Upper lobe of left lung (tissue), 6 donors: ENCODE data around the gene PPM1F. TPM values are rescaled to one million over a fixed set of nuclear protein-coding genes. Genes with fewer than 3 reads are reported as not detected.
A peak's percentile ranks its signal among the peaks of the same experiment; 100 is the strongest.

Experiments
- ATAC-seq, 2 donors: fragments of 200-7000 bp; cut with Tn5 transposase; one replicate each; pipeline ENCODE4 v1.9.1; 2022; ENCODE audit warnings: mild to moderate bottlenecking in 2 of 2, moderate library complexity in 2 of 2; ENCODE audit not compliant: low FRiP score in 2 of 2
- DNase-seq, 2 donors: peaks; one replicate each; pipeline ENCODE4 v3.0.0-alpha.2; 2019 to 2020
- H3K27ac ChIP-seq, 4 donors: fragments of 200-600 bp; sonication (generic); one replicate each; pipeline ENCODE4 v1.5.1; 2016 to 2019
- H3K27me3 ChIP-seq, 4 donors: fragments of 200-600 bp; sonication (generic); one replicate each; pipeline ENCODE4 v1.5.1; 2017 to 2019
- H3K36me3 ChIP-seq, 4 donors: fragments of 200-600 bp; sonication (generic); one replicate each; pipeline ENCODE4 v1.5.1; 2016 to 2019
- H3K4me1 ChIP-seq, 4 donors: fragments of 200-600 bp; sonication (generic); one replicate each; pipeline ENCODE4 v1.5.1; 2018 to 2019
- H3K4me3 ChIP-seq, 4 donors: fragments of 200-600 bp; sonication (generic); one replicate each; pipeline ENCODE4 v1.5.1; 2017 to 2019; ENCODE audit warnings: mild to moderate bottlenecking in 2 of 4, moderate library complexity in 1 of 4
- H3K9me3 ChIP-seq, 4 donors: fragments of 200-600 bp; sonication (generic); one replicate each; pipeline ENCODE4 v1.5.1; 2018 to 2019
- CTCF ChIP-seq, 6 experiments: fragments of 450-650 bp in 4 of 6; fragments of 200-600 bp in 2 of 6; sonication (generic) in 2 of 6; IDR thresholded peaks; one replicate each; pipeline ENCODE4 v1.5.1; 2016 to 2019; ENCODE audit warnings: antibody characterized with exemption in 6 of 6
- EP300 ChIP-seq, 4 donors: sonication (generic); formaldehyde crosslinking; IDR thresholded peaks; one replicate each; pipeline ENCODE4 v1.5.1; 2017; ENCODE audit warnings: antibody characterized with exemption in 4 of 4, control low read depth in 2 of 4
- POLR2A ChIP-seq, 4 donors: fragments of 450-650 bp; IDR thresholded peaks; one replicate each; pipeline ENCODE4 v1.5.1; 2016 to 2017; ENCODE audit warnings: antibody characterized with exemption in 4 of 4, mild to moderate bottlenecking in 2 of 4
- POLR2AphosphoS5 ChIP-seq, 2 donors: sonication (generic); formaldehyde crosslinking; IDR thresholded peaks; one replicate each; pipeline ENCODE4 v1.5.1; 2017; ENCODE audit warnings: antibody characterized with exemption in 2 of 2
- WGBS, 2 donors: methylation state at CpG; one replicate each; pipeline ENCODE4 v1.1.5; 2017 to 2018; 5-methylcytosine and 5-hydroxymethylcytosine counted together
- total RNA-seq, 6 donors: library from RNA; depleted of rRNA in 4 of 6; stranded (reverse); fragments of >200 nt in 4 of 6; gene quantifications; one replicate each; pipeline versions ENCODE4 v1.1.0 to v1.2.1, GENCODE V29; 2016 to 2021
- donor health status: DM: no; HTN: no; CAD: no; lungs with moderate emphysema.
- donor health status: DM: no; HTN: yes; CAD: no; lungs with severe emphysema.

Gene PPM1F
- total RNA-seq, 6 donors from 2014 or later: 21.0 to 85.3 (median 33.2) TPM

DNA sequence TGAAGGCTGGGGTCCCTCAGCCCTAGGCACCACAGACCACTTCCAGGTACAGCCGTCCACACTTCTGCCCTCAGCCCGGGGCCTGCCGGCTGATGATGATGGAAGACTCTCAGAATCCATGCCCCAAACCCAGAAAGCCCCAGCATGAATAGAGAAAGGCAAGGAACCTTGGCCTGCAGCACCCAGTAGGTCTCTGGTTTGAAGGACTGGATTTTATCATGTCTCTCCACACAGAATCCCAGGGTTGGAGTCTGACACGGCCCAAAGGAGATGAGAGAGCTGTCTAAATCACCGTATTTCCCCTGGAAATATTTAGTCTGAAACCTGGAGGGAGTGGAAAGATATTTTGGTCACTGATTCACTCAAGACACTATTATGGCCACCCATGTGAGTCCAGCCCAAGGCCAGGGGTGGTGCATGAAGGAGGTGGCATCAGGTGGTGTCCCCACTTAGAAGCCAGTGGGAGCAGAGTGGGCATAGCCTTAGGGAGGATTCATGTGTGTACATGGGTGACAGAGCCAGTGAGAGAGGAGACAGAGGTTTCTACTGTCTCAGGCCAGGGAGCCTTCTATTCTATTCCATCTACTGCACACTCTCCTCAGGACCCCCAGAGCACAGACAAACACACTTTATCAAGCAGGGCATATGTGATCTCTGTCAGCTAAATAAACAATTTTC is 15.9 kb upstream of the PPM1F start:
- ATAC-seq: no peak
- no peak overlapping the region for H3K4me3 ChIP-seq
- H3K27me3 ChIP-seq: no peaks in the 10 kb centered on the region
- H3K27ac ChIP-seq: no peak overlapping the region
- no peak for DNase-seq
- H3K9me3 ChIP-seq: no peaks in the 10 kb centered on the region
- WGBS, 2 donors: 93 to 96% methylated on average over 5 of the region's 5 CpGs
- TF ChIP-seq CTCF (IDR thresholded peaks at IDR 0.05): no peak
- TF ChIP-seq POLR2A (IDR thresholded peaks at IDR 0.05): no peak
- TF ChIP-seq POLR2AphosphoS5 (IDR thresholded peaks at IDR 0.05): no peak
- TF ChIP-seq EP300 (IDR thresholded peaks at IDR 0.05): no peak
- H3K4me1 ChIP-seq: no peaks in the 10 kb centered on the region
- peaks cover 35 to 100% (median 92%) of the 10 kb centered on the region in 4 donors for H3K36me3 ChIP-seq

DNA sequence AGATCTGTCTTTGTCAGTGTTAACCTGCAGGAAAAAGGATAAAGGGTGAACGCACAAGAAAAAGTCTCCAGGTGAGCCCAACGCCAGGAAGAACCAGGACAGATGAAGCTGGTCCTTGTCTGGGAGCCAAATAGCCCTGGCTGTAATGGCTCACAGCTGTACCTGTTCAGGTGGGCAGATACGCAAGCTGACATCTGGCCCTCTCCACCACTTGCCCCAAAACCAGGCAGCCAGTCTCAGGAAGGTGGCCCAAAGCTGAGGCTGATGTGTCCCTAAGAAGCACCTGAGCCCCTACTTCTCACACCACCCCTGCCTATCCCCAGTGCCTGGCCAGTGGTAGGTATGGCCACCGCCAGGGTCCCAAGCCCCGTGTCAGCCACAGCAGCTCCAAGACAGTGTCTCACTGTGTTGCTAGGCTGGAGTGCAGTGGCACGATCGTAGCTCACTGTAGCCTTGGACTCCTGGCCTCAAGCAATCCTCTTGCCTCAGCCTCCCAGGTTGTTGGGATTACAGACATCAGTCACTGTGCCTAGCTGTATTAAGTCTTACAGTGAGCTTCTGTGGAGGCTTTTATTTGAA is 15.1 kb upstream of the PPM1F start:
- DNase-seq (peak in 1 of 2 donors; percentile 46), ATAC-seq (no peak)
- Histone ChIP-seq H3K4me3 (no peak overlapping the region), H3K27ac (no peak overlapping the region), H3K27me3 (no peaks in the 10 kb centered on the region), H3K36me3 (peaks cover 35 to 100% (median 92%) of the 10 kb centered on the region in 4 donors), H3K4me1 (no peaks in the 10 kb centered on the region), H3K9me3 (no peaks in the 10 kb centered on the region)
- TF ChIP-seq POLR2AphosphoS5 (IDR thresholded peaks at IDR 0.05) (no peak), CTCF (IDR thresholded peaks at IDR 0.05) (no peak), EP300 (IDR thresholded peaks at IDR 0.05) (no peak), POLR2A (IDR thresholded peaks at IDR 0.05) (no peak)
- 94 to 100% methylated on average over 7 of the region's 7 CpGs for WGBS, 2 donors

DNA sequence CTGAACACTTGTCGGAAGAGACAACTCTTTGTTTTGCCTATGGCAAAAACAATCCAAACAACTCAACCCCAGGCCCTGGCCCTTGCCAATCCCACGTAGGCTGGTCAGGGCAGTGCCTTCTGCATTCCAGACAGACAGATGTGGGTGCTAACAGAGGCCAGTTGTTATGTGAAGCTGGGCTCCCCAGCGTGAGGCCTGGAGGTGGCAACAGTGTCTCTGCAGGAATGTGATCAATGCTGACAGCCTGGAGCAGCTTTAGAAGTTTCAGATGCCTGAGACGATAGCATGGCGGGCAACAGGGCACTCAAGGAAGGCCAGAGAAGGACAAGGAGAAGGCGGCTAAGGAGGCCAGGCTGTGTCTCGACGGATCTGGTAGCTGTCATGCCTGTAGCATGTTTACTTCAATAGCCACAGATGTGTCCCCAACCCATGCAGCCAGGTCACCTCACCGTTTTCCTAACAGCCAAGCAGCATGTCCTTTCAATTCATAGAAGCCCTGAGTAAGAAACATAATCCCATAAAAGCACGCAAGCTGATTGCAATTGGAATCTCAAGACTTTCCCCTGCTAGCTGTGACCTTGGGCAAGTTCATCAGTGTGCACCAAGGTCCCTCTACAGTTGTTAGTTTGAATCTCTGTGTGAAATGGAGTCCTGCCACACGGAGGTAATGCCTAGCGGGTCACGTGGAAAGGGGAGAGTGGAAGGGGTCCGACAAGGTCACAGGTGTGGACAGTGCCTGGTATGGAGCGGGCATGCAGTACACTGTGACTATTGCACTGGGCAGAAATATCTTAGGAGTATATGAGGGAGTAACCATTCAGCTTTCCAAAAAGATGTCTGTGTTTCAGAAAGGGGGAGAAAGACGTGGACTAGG is 14.2 kb upstream of the PPM1F start:
- DNase-seq (no peak), ATAC-seq (no peak)
- Histone ChIP-seq H3K36me3 (peaks cover 44 to 100% (median 96%) of the 10 kb centered on the region in 4 donors), H3K27me3 (no peaks in the 10 kb centered on the region), H3K27ac (no peak overlapping the region), H3K4me3 (no peak overlapping the region), H3K9me3 (no peaks in the 10 kb centered on the region), H3K4me1 (no peaks in the 10 kb centered on the region)
- 92 to 94% methylated on average over 16 of the region's 16 CpGs for WGBS, 2 donors
- TF ChIP-seq POLR2AphosphoS5 (IDR thresholded peaks at IDR 0.05): no peak
- no peak for TF ChIP-seq CTCF (IDR thresholded peaks at IDR 0.05)
- TF ChIP-seq POLR2A (IDR thresholded peaks at IDR 0.05): no peak
- no peak for TF ChIP-seq EP300 (IDR thresholded peaks at IDR 0.05)

DNA sequence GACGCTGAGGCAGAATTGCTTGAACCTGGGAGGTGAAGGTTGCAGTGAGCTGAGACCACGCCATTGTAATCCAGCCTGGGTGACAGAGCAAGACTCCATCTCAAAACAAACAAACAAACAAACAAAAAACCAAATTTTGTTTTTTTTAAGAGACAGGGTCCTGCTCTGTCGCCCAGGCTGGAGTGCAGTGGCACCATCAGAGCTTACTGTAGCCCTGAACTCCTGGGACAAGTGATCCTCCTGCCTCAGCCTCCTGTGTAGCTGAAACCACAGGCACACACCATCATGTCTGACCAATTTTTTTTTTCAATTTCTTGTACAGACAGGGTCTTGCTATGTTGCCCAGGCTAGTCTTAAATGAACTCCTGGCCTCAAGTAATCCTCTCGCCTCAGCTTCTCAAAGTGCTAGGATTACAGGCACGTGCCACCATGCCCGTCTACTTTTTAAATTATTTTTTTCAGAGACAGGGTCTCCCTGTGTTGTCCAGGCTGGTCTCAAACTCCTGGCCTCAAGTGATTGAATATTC is 13.2 kb upstream of the PPM1F start:
- Histone ChIP-seq H3K4me1 (no peaks in the 10 kb centered on the region), H3K36me3 (peaks cover 42 to 100% (median 94%) of the 10 kb centered on the region in 4 donors), H3K9me3 (no peaks in the 10 kb centered on the region), H3K27me3 (no peaks in the 10 kb centered on the region), H3K4me3 (no peak overlapping the region), H3K27ac (no peak overlapping the region)
- DNase-seq (no peak), ATAC-seq (no peak)
- WGBS, 2 donors: 95 to 97% methylated on average over 6 of the region's 6 CpGs
- TF ChIP-seq CTCF (IDR thresholded peaks at IDR 0.05) (no peak), EP300 (IDR thresholded peaks at IDR 0.05) (no peak), POLR2AphosphoS5 (IDR thresholded peaks at IDR 0.05) (no peak), POLR2A (IDR thresholded peaks at IDR 0.05) (no peak)
